Neuronal stem cell (in vitro differentiated cells): ENCODE measurements around the gene ANKS1B.

Experiments used
- DNase-seq: peaks from one replicate; pipeline ENCODE4 v3.0.0-alpha.2; 2013; ENCODE audit warnings: low spot score
- H2AFZ ChIP-seq: one replicate; pipeline ENCODE4 v1.6.1; 2013; ENCODE audit warnings: mild to moderate bottlenecking, low read length, inconsistent platforms
- H2AK5ac ChIP-seq: 2 replicates; pipeline ENCODE4 v1.6.1; 2013; ENCODE audit warnings: low read depth, mild to moderate bottlenecking, inconsistent platforms, low read length, moderate library complexity, mixed read lengths
- H2BK120ac ChIP-seq: 2 replicates; pipeline ENCODE4 v1.6.1; 2013; ENCODE audit warnings: low read depth, mild to moderate bottlenecking, inconsistent platforms, low read length, moderate library complexity, mixed read lengths
- H2BK12ac ChIP-seq: one replicate; pipeline ENCODE4 v1.6.1; 2013; ENCODE audit warnings: low read length, inconsistent platforms
- H2BK15ac ChIP-seq: 2 replicates; pipeline ENCODE4 v1.6.1; 2013; ENCODE audit warnings: mild to moderate bottlenecking, low read length, inconsistent platforms, mixed read lengths
- H2BK5ac ChIP-seq: one replicate; pipeline ENCODE4 v1.6.1; 2013; ENCODE audit warnings: inconsistent platforms, mild to moderate bottlenecking, low read length, moderate library complexity
- H3K14ac ChIP-seq: one replicate; pipeline ENCODE4 v1.6.1; 2013; ENCODE audit warnings: low read length, inconsistent platforms
- H3K18ac ChIP-seq: 2 replicates; pipeline ENCODE4 v1.6.1; 2013; ENCODE audit warnings: low read length, inconsistent platforms
- H3K23ac ChIP-seq: 2 replicates; pipeline ENCODE4 v1.6.1; 2013; ENCODE audit warnings: low read depth, mild to moderate bottlenecking, mixed read lengths, low read length, inconsistent platforms; ENCODE audit not compliant: poor library complexity
- H3K27ac ChIP-seq: replicated peaks from 3 replicates; pipeline ENCODE4 v1.5.1; 2013; ENCODE audit warnings: low read length, inconsistent platforms
- H3K27me3 ChIP-seq, 3 experiments: 2 replicates each; pipeline ENCODE4 v1.6.1; 2013; ENCODE audit warnings: low read length in 3 of 3, mild to moderate bottlenecking in 2 of 3, inconsistent platforms in 1 of 3, low read depth in 1 of 3, mixed read lengths in 1 of 3, moderate library complexity in 1 of 3; ENCODE audit not compliant: control insufficient read depth in 3 of 3, insufficient read depth in 3 of 3
- H3K36me3 ChIP-seq, 2 donors: replicated peaks in 1 of 2; 2 replicates each; pipeline ENCODE4 v1.6.1; 2013; ENCODE audit warnings: low read length in 2 of 2; ENCODE audit not compliant: control insufficient read depth in 2 of 2, insufficient read depth in 2 of 2
- H3K4ac ChIP-seq: 2 replicates; pipeline ENCODE4 v1.6.1; 2013; ENCODE audit warnings: inconsistent platforms, mild to moderate bottlenecking, low read length, moderate library complexity
- H3K4me1 ChIP-seq, 2 donors: 1 replicate in 1 of 2; 2 replicates in 1 of 2; pipeline ENCODE4 v1.6.1; 2013; ENCODE audit warnings: low read length in 2 of 2, low read depth in 1 of 2; ENCODE audit not compliant: control insufficient read depth in 2 of 2, insufficient read depth in 1 of 2
- H3K4me2 ChIP-seq: one replicate; pipeline ENCODE4 v1.6.1; 2013; ENCODE audit warnings: mild to moderate bottlenecking, low read length, inconsistent platforms; ENCODE audit not compliant: insufficient read depth, poor library complexity, severe bottlenecking
- H3K4me3 ChIP-seq, 2 donors: 2 replicates each; pipeline ENCODE4 v1.5.1; 2013; ENCODE audit warnings: low read length in 2 of 2, mild to moderate bottlenecking in 2 of 2, inconsistent platforms in 1 of 2, moderate library complexity in 1 of 2
- H3K79me1 ChIP-seq: one replicate; pipeline ENCODE4 v1.6.1; 2013; ENCODE audit warnings: low read depth, mild to moderate bottlenecking, inconsistent platforms, low read length, moderate library complexity
- H3K9ac ChIP-seq: one replicate; pipeline ENCODE4 v1.6.1; 2013; ENCODE audit warnings: mild to moderate bottlenecking, low read depth, low read length, inconsistent platforms; ENCODE audit not compliant: poor library complexity
- H3K9me3 ChIP-seq, 2 donors: replicated peaks in 1 of 2; 2 replicates each; pipeline versions ENCODE3 to v1.6.1; 2013; ENCODE audit warnings: low read length in 2 of 2, mild to moderate bottlenecking in 2 of 2, inconsistent platforms in 1 of 2, low read depth in 1 of 2, mixed read lengths in 1 of 2, moderate library complexity in 1 of 2; ENCODE audit not compliant: control insufficient read depth in 2 of 2, insufficient read depth in 1 of 2
- H4K8ac ChIP-seq: one replicate; pipeline ENCODE4 v1.6.1; 2013; ENCODE audit warnings: low read depth, mild to moderate bottlenecking, inconsistent platforms, low read length, moderate library complexity
- H4K91ac ChIP-seq: one replicate; pipeline ENCODE4 v1.6.1; 2013; ENCODE audit warnings: low read length, low read depth, mild to moderate bottlenecking, inconsistent platforms; ENCODE audit not compliant: poor library complexity
- WGBS, 2 donors: extraction: QIAGEN DNeasy Blood & Tissue Kit; methylation state at CpG; one replicate each; pipeline ENCODE4 v1.1.7; 2013; ENCODE audit warnings: missing lambda C conversion rate in 2 of 2, mixed read lengths in 1 of 2; ENCODE audit not compliant: insufficient read length in 2 of 2, insufficient replicate concordance in 1 of 2; ENCODE audit errors: extremely low coverage in 2 of 2; 5-methylcytosine and 5-hydroxymethylcytosine counted together

ANKS1B gene

GRCh38 chr12:98769068-98769467 is 1215.7 kb downstream of the ANKS1B start:
- H3K4me2 ChIP-seq, result no peak overlapping the region
- no peaks in the 10 kb centered on the region for H3K9me3 ChIP-seq
- H3K4me1 ChIP-seq, result peaks cover 0 to 4% of the 10 kb centered on the region in 2 donors
- H3K4ac ChIP-seq, result no peak overlapping the region
- no peaks in the 10 kb centered on the region for H3K27me3 ChIP-seq
- no peak overlapping the region for H3K4me3 ChIP-seq
- no peak overlapping the region for H2AFZ ChIP-seq
- no peak overlapping the region for H3K18ac ChIP-seq
- H3K14ac ChIP-seq, result no peak overlapping the region
- no peaks in the 10 kb centered on the region for H3K79me1 ChIP-seq
- no peak overlapping the region for H2BK5ac ChIP-seq
- H3K27ac ChIP-seq, result no peak overlapping the region
- DNase-seq, result no peak
- H3K23ac ChIP-seq, result no peak overlapping the region
- no peak overlapping the region for H2BK120ac ChIP-seq
- no peak overlapping the region for H2BK12ac ChIP-seq
- no peaks in the 10 kb centered on the region for H3K36me3 ChIP-seq
- no peak overlapping the region for H4K8ac ChIP-seq
- no peak overlapping the region for H2BK15ac ChIP-seq
- no peak overlapping the region for H3K9ac ChIP-seq
- H2AK5ac ChIP-seq, result no peak overlapping the region
- H4K91ac ChIP-seq, result no peak overlapping the region

- Histone ChIP-seq H3K79me1 (no peaks in the 10 kb centered on the region), H3K9me3 (no peaks in the 10 kb centered on the region), H3K4me2 (no peak overlapping the region), H2BK5ac (no peak overlapping the region), H3K4ac (no peak overlapping the region), H4K91ac (no peak overlapping the region), H3K27me3 (no peaks in the 10 kb centered on the region), H2BK120ac (peak overlapping the region; percentile 61), H2AFZ (no peak overlapping the region), H3K9ac (no peak overlapping the region), H2BK15ac (no peak overlapping the region), H3K18ac (no peak overlapping the region), H3K36me3 (no peaks in the 10 kb centered on the region), H2BK12ac (peak overlapping the region; percentile 5), H4K8ac (no peak overlapping the region), H3K14ac (no peak overlapping the region), H3K23ac (no peak overlapping the region), H3K4me3 (no peak overlapping the region), H3K27ac (no peak overlapping the region), H2AK5ac (no peak overlapping the region), H3K4me1 (peaks cover 0 to 2% of the 10 kb centered on the region in 2 donors)
- no peak for DNase-seq
- WGBS, 2 donors, result no CpG with 5 or more reads among the region's 9 CpGs
Measured at GRCh38 chr12:98767248-98767647, 1217.5 kb downstream of the ANKS1B start.

- Histone ChIP-seq H2BK120ac (no peak overlapping the region), H3K18ac (no peak overlapping the region), H3K4me2 (no peak overlapping the region), H3K4ac (no peak overlapping the region), H2BK12ac (no peak overlapping the region), H2BK5ac (no peak overlapping the region), H3K79me1 (no peaks in the 10 kb centered on the region), H3K14ac (no peak overlapping the region), H3K9me3 (no peaks in the 10 kb centered on the region), H2BK15ac (no peak overlapping the region), H4K91ac (no peak overlapping the region), H2AK5ac (no peak overlapping the region), H3K27me3 (no peaks in the 10 kb centered on the region), H3K9ac (no peak overlapping the region), H3K23ac (no peak overlapping the region), H3K27ac (no peak overlapping the region), H4K8ac (no peak overlapping the region), H3K36me3 (no peaks in the 10 kb centered on the region), H2AFZ (no peak overlapping the region), H3K4me3 (no peak overlapping the region), H3K4me1 (peaks cover 0 to 2% of the 10 kb centered on the region in 2 donors)
- no CpG with 5 or more reads among the region's 4 CpGs for WGBS, 2 donors
- no peak for DNase-seq
Measured at GRCh38 chr12:98763656-98764055, 1221.1 kb downstream of the ANKS1B start.

GRCh38 chr12:98758331-98758730 is 1226.4 kb downstream of the ANKS1B start:
- Histone ChIP-seq H3K79me1 (no peaks in the 10 kb centered on the region), H3K36me3 (no peaks in the 10 kb centered on the region), H3K4me2 (no peak overlapping the region), H3K14ac (no peak overlapping the region), H3K9ac (no peak overlapping the region), H4K91ac (no peak overlapping the region), H3K27ac (no peak overlapping the region), H3K4ac (no peak overlapping the region), H3K23ac (no peak overlapping the region), H2BK15ac (no peak overlapping the region), H2AK5ac (no peak overlapping the region), H3K18ac (no peak overlapping the region), H2BK120ac (no peak overlapping the region), H3K9me3 (no peaks in the 10 kb centered on the region), H2BK12ac (no peak overlapping the region), H3K4me3 (no peak overlapping the region), H2AFZ (no peak overlapping the region), H3K27me3 (no peaks in the 10 kb centered on the region), H3K4me1 (peaks cover 0 to 5% of the 10 kb centered on the region in 2 donors), H4K8ac (no peak overlapping the region), H2BK5ac (no peak overlapping the region)
- no CpG with 5 or more reads among the region's 3 CpGs for WGBS, 2 donors
- no peak for DNase-seq
